Bronchial epithelial cell (primary cell): Measurements from ENCODE around the gene RNF115. TPM values are rescaled to one million over a fixed set of nuclear protein-coding genes. Genes with fewer than 3 reads are reported as not detected.
A peak's percentile ranks its signal among the peaks of the same experiment; 100 is the strongest.

Experiments
- DNase-seq: peaks from one replicate; pipeline ENCODE4 v3.0.0-alpha.2; 2010; ENCODE audit warnings: low read depth
- FAIRE-seq: peaks from 2 replicates; lab custom pipeline; 2011; peaks lifted over from hg19 to GRCh38; lab: Jason Lieb, UNC
- H3K27me3 ChIP-seq: 2 replicates; pipeline ENCODE4 v1.5.1; 2011; ENCODE audit warnings: low read length; ENCODE audit not compliant: control insufficient read depth, insufficient read depth
- H3K36me3 ChIP-seq: 2 replicates; pipeline ENCODE4 v1.5.1; 2011; ENCODE audit warnings: low read length; ENCODE audit not compliant: control insufficient read depth, insufficient read depth
- H3K4me3 ChIP-seq: 2 replicates; pipeline ENCODE4 v1.5.1; 2011; ENCODE audit warnings: mild to moderate bottlenecking, low read depth, low read length, control low read depth
- CTCF ChIP-seq: IDR thresholded peaks from 2 replicates; pipeline ENCODE4 v1.5.1; 2011; ENCODE audit warnings: mild to moderate bottlenecking, moderate library complexity, low read length, control low read depth, inconsistent platforms; ENCODE audit not compliant: insufficient read depth, severe bottlenecking
- total RNA-seq: library from RNA; depleted of rRNA; stranded (reverse); fragments of >200 nt; gene quantifications from 2 replicates; pipeline ENCODE4 v1.2.1, GENCODE V29; 2014

The RNF115 gene
- total RNA-seq, 1 donor from 2014 or later, result 9.0 TPM

GRCh38 chr1:145701306-145701862 is 122.5 kb downstream of the RNF115 start:
- no peak overlapping the region for H3K4me3 ChIP-seq
- DNase-seq (no peak), FAIRE-seq (no peak)
- H3K36me3 ChIP-seq, result no peaks in the 10 kb centered on the region
- H3K27me3 ChIP-seq, result no peaks in the 10 kb centered on the region
- TF ChIP-seq CTCF, result no peak

GRCh38 chr1:145696630-145696960 is 127.3 kb downstream of the RNF115 start:
- FAIRE-seq (no peak), DNase-seq (no peak)
- no peak for TF ChIP-seq CTCF
- H3K27me3 ChIP-seq, result no peaks in the 10 kb centered on the region
- H3K36me3 ChIP-seq, result no peaks in the 10 kb centered on the region
- H3K4me3 ChIP-seq, result no peak overlapping the region

- no peaks in the 10 kb centered on the region for H3K27me3 ChIP-seq
- no peak for DNase-seq
- H3K4me3 ChIP-seq, result no peak overlapping the region
- no peak for TF ChIP-seq CTCF
- no peaks in the 10 kb centered on the region for H3K36me3 ChIP-seq
- peak; percentile 85 for FAIRE-seq
Measured at GRCh38 chr1:145695821-145696629, 127.9 kb downstream of the RNF115 start.

GRCh38 chr1:145692785-145693443 is 131.0 kb downstream of the RNF115 start:
- Histone ChIP-seq H3K4me3 (no peak overlapping the region), H3K36me3 (no peaks in the 10 kb centered on the region), H3K27me3 (no peaks in the 10 kb centered on the region)
- no peak for TF ChIP-seq CTCF
- FAIRE-seq, result no peak
- no peak for DNase-seq

GRCh38 chr1:145690587-145691558 is 133.0 kb downstream of the RNF115 start:
- no peaks in the 10 kb centered on the region for H3K36me3 ChIP-seq
- DNase-seq, result peak; percentile 88
- TF ChIP-seq CTCF, result no peak

More at GRCh38 chr1:145690587-145691558, 133.0 kb downstream of the RNF115 start:
- no peak for FAIRE-seq
- H3K4me3 ChIP-seq, result no peak overlapping the region
- no peaks in the 10 kb centered on the region for H3K27me3 ChIP-seq
